AG04449 (cell line): ENCODE data around the gene UBE2B.
"Not testable (repeated sequence)": the region's sequence is repeated elsewhere in the genome, so short reads cannot be mapped to it uniquely, and the experiment has no call there.

Experiments used
- CTCF ChIA-PET: fragments of 350-600 bp; formaldehyde crosslinking; extraction: SDS; loops from one replicate; lab custom pipeline; 2021; ENCODE audit warnings: antibody characterized with exemption; lab: Yijun Ruan, JAX
- POLR2A ChIA-PET: fragments of 400-600, 350-600 bp; formaldehyde crosslinking; extraction: SDS; loops from one replicate; lab custom pipeline; 2020; ENCODE audit warnings: antibody characterized with exemption, inconsistent platforms; lab: Yijun Ruan, JAX
- DNase-seq: peaks from one replicate; pipeline ENCODE4 v3.0.0-alpha.2; 2010; ENCODE audit warnings: low read depth, low spot score
- H3K4me3 ChIP-seq: 2 replicates; pipeline ENCODE4 v1.5.1; 2011; ENCODE audit warnings: low read depth, mild to moderate bottlenecking, control low read depth, low read length
- CTCF ChIP-seq: IDR thresholded peaks from one replicate; pipeline ENCODE4 v1.5.1; 2011; ENCODE audit warnings: mild to moderate bottlenecking, moderate library complexity, low read length, control low read depth, inconsistent platforms; ENCODE audit not compliant: insufficient read depth; ENCODE audit errors: missing control alignments

Gene UBE2B

GRCh38 chr5:134349463-134349862 is 21.9 kb upstream of the UBE2B start:
- no peak overlapping the region for H3K4me3 ChIP-seq
- TF ChIP-seq CTCF: no peak
- POLR2A ChIA-PET: no interaction called here
- DNase-seq: no peak
- CTCF ChIA-PET: interaction anchor here (1.7 kb wide), 1 partner anchor 13 kb away, joined by 3 read pairs; no protein-coding TSS in a partner anchor

- no peak for DNase-seq
- CTCF ChIA-PET: no interaction called here
- no peak for TF ChIP-seq CTCF
- no peak overlapping the region for H3K4me3 ChIP-seq
- POLR2A ChIA-PET: no interaction called here
Measured at GRCh38 chr5:134355681-134356080, 15.7 kb upstream of the UBE2B start.

- POLR2A ChIA-PET: no interaction called here
- CTCF ChIA-PET: no interaction called here
- TF ChIP-seq CTCF: no peak
- H3K4me3 ChIP-seq: no peak overlapping the region
- DNase-seq: no peak
Measured at GRCh38 chr5:134365604-134366003, 5.8 kb upstream of the UBE2B start.

DNA sequence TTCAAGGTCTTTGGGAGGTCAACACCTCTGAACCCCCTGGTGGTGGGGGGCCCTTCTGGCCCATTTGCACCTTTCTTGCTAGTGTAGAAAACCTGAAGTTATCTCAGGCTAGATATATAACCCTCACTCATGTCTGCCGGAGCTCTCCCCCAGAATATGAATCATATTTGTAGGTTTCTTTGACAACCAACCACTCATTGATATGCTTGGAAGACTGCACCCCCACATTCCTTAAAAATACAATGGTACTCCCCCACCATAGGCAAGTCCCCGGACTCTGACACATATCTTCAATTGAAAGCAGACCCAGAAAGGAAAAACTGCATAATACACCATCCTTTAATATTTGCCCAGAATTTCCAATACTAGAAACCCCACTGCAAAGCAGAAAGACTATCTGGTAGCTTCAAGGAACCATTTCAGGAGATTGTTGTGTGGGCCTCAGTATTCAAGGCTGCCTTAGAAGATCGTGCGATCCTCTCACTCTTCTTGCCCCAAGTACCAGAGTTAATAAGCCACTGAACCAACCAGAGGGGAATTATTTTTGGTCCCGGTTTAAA is 978 bp upstream of the UBE2B start:
- ChIA-PET CTCF (interaction anchor here (0.5 to 2.4 kb wide), 3 partner anchors 9 to 187 kb away, joined by 3 to 10 read pairs (median 3); no protein-coding TSS in a partner anchor), POLR2A (interaction anchor here (0.6 kb wide), 1 partner anchor 286 kb away, joined by 3 read pairs; no protein-coding TSS in a partner anchor)
- H3K4me3 ChIP-seq: peak overlapping the region; percentile 60
- no peak for DNase-seq
- TF ChIP-seq CTCF: no peak

DNA sequence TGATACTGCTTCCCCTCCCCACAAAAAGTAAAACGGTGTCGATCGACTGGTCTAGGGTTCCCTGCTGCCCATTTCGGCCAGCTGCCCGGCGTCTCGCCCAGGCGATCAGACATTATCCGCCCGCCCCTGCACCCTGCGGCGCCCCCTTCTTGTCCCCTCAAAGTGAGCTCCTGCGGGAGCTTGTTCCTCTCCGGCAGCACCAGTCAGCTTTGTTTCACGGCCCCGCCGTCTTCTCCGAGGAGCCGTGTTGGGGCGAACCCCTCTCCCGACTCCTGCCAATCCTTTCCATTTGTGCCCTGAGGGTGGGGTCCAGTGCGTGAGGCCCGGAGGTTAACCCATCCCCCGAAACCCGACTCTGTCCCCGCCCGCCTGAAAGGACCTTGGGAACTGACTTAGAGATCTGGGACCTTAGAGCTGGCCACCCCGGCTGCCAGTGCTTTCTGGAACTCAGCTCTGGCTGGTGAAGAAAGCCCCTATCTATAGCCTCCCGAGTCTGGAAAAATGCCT is 518 bp downstream of the UBE2B start:
- peak overlapping the region; percentile 99 for H3K4me3 ChIP-seq
- TF ChIP-seq CTCF: no peak
- CTCF ChIA-PET: interaction anchor here (1.2 to 2.4 kb wide), 6 partner anchors 12 to 208 kb away, joined by 3 to 10 read pairs (median 5); partner anchors contain the start of gene CDKN2AIPNL
- POLR2A ChIA-PET: interaction anchor here (0.9 to 1.0 kb wide), 2 partner anchors 188 to 196 kb away, joined by 3 read pairs; no protein-coding TSS in a partner anchor
- no peak for DNase-seq

GRCh38 chr5:134373633-134374032 is 2.3 kb downstream of the UBE2B start:
- CTCF ChIA-PET, DNase-seq, POLR2A ChIA-PET, H3K4me3 ChIP-seq: not testable (repeated sequence)
